ENCODE measurements around the gene ETV6.

Gene ETV6

GRCh38 chr12:11782914-11783420, 133.5 kb downstream of the ETV6 start:
- DNase-seq: no peak

- no peak for DNase-seq
Measured at GRCh38 chr12:11785712-11786111, 136.2 kb downstream of the ETV6 start.

- peak in 1 of 2 donors; percentile 44 for DNase-seq
Measured at GRCh38 chr12:11786638-11787365, 137.3 kb downstream of the ETV6 start.

GRCh38 chr12:11787437-11787836, 138.0 kb downstream of the ETV6 start:
- no peak for DNase-seq

- no peak for DNase-seq
Measured at GRCh38 chr12:11787933-11788849, 138.7 kb downstream of the ETV6 start.

- DNase-seq: no peak
Measured at GRCh38 chr12:11793921-11794710, 144.6 kb downstream of the ETV6 start.

- DNase-seq: no peak
Measured at GRCh38 chr12:11794751-11795150, 145.3 kb downstream of the ETV6 start.

GRCh38 chr12:11795192-11795912, 145.9 kb downstream of the ETV6 start:
- DNase-seq: no peak

GRCh38 chr12:11795913-11796459, 146.5 kb downstream of the ETV6 start:
- no peak for DNase-seq

- peak in 1 of 2 donors; percentile 33 for DNase-seq
Measured at GRCh38 chr12:11797317-11797913, 147.9 kb downstream of the ETV6 start.

- DNase-seq: peak in 1 of 2 donors; percentile 56
Measured at GRCh38 chr12:11798006-11798708, 148.7 kb downstream of the ETV6 start.

- DNase-seq: no peak
Measured at GRCh38 chr12:11798856-11799501, 149.5 kb downstream of the ETV6 start.

GRCh38 chr12:11799502-11799873, 150.0 kb downstream of the ETV6 start:
- no peak for DNase-seq

GRCh38 chr12:11801643-11802042, 152.2 kb downstream of the ETV6 start:
- DNase-seq: no peak

- DNase-seq: no peak
Measured at GRCh38 chr12:11804130-11804529, 154.7 kb downstream of the ETV6 start.

GRCh38 chr12:11805043-11805442, 155.6 kb downstream of the ETV6 start:
- no peak for DNase-seq

- DNase-seq: no peak
Measured at GRCh38 chr12:11805680-11806079, 156.2 kb downstream of the ETV6 start.

GRCh38 chr12:11807458-11807857, 158.0 kb downstream of the ETV6 start:
- DNase-seq: no peak

GRCh38 chr12:11808931-11809330, 159.5 kb downstream of the ETV6 start:
- no peak for DNase-seq

GRCh38 chr12:11810206-11810545, 160.7 kb downstream of the ETV6 start:
- peak; percentile 54 to 59 for DNase-seq

Measured in inflammatory macrophage treated with lipopolysaccharide for 1 hour (primary cell).